ENCODE measurements around the gene ZDHHC14. TPM values are rescaled to one million over a fixed set of nuclear protein-coding genes. Genes with fewer than 3 reads are reported as not detected.

The ZDHHC14 gene
- total and polyA plus RNA-seq, 2 of the 8 experiments (the other 6 are each of a cell fraction or from before 2014, with no cell fraction given), result 2.9 to 5.3 TPM

GRCh38 chr6:157673596-157673995 is 292.6 kb downstream of the ZDHHC14 start (continued):
- no peak for TF ChIP-seq POU5F1 (IDR thresholded peaks at IDR 0.05; ENCODE audit: low read depth, low read length)
- no peak for TF ChIP-seq CHD7 (IDR thresholded peaks at IDR 0.05; ENCODE audit: insufficient replicate concordance, low read length)
- no peak for TF ChIP-seq USF2 (IDR thresholded peaks at IDR 0.05; ENCODE audit: low read length)
- TF ChIP-seq SP2 (IDR thresholded peaks at IDR 0.05; ENCODE audit: low read length), result no peak
